ENCODE data around the gene MAP3K20. TPM values are rescaled to one million over a fixed set of nuclear protein-coding genes. Genes with fewer than 3 reads are reported as not detected.

MAP3K20 gene
- total and polyA plus RNA-seq, 2 of the 8 experiments (the other 6 are each of a cell fraction or from before 2014, with no cell fraction given): 3.1 to 11.1 TPM

- no peak overlapping the region for H2BK120ac ChIP-seq (replicated peaks; ENCODE audit: low read depth, low read length)
- H3K9me3 ChIP-seq (ENCODE audit: insufficient read depth in 2 of 2, low read depth in 1 of 2, low read length in 1 of 2): 0 out of 4 replicates have a peak, but pooled peaks cover 0 to 2% of the 10 kb centered on the region in 2 experiments
- no peak overlapping the region for H3K27ac ChIP-seq (ENCODE audit: low read depth, low read length)
- H2BK12ac ChIP-seq (ENCODE audit: low read depth, low read length): no peak overlapping the region
- no peak overlapping the region for H2AK5ac ChIP-seq (ENCODE audit: low read depth, low read length)
- no peaks in the 10 kb centered on the region for H3K79me1 ChIP-seq (ENCODE audit: low read depth, low read length)
- H2BK20ac ChIP-seq (ENCODE audit: low read length): no peak overlapping the region
- H3K36me3 ChIP-seq (ENCODE audit: control insufficient read depth in 2 of 4, insufficient read depth in 4 of 4, low read length in 3 of 4): no peaks in the 10 kb centered on the region; a peak in 1 of 8 replicates
- DNase-seq (ENCODE audit: low read depth in 1 of 2, low spot score in 2 of 2) (no peak), FAIRE-seq (no peak)
- H2BK15ac ChIP-seq (ENCODE audit: low read length): no peak overlapping the region
- no peak overlapping the region for H4K5ac ChIP-seq (ENCODE audit: insufficient read length, low read depth, low read length)
- no peak overlapping the region for H2AFZ ChIP-seq (ENCODE audit: low read length)
- CTCF ChIA-PET (ENCODE audit: partially characterized antibody): no interaction called here
- H3K4ac ChIP-seq (replicated peaks; ENCODE audit: insufficient read length, low read depth, low read length): no peak overlapping the region
- H3K23ac ChIP-seq (ENCODE audit: insufficient read length): no peak overlapping the region
- no peak overlapping the region for H4K8ac ChIP-seq (ENCODE audit: extremely low read depth, insufficient read depth, low read length)
- H3K4me2 ChIP-seq (ENCODE audit: insufficient read depth in 1 of 2, low read depth in 2 of 2, low read length in 2 of 2): no peak overlapping the region
- H3K14ac ChIP-seq (ENCODE audit: insufficient read length): no peak overlapping the region
- no peak overlapping the region for H4K91ac ChIP-seq (replicated peaks; ENCODE audit: insufficient read length, low read length)
- H3K18ac ChIP-seq (ENCODE audit: extremely low read depth, low read length): no peak overlapping the region
- no peak overlapping the region for H2BK5ac ChIP-seq (ENCODE audit: low read depth, low read length)
- POLR2A ChIA-PET (ENCODE audit: partially characterized antibody): no interaction called here
- no peaks in the 10 kb centered on the region for H3K4me1 ChIP-seq (replicated peaks in 1 of 4; ENCODE audit: control insufficient read depth in 3 of 4, insufficient read depth in 4 of 4, low read length in 3 of 4)
- no peaks in the 10 kb centered on the region for H4K20me1 ChIP-seq (replicated peaks in 1 of 2; ENCODE audit: control insufficient read depth in 1 of 2, insufficient read depth in 2 of 2, low read length in 2 of 2)
- no peaks in the 10 kb centered on the region for H3K23me2 ChIP-seq (ENCODE audit: low read depth, low read length)
- H3K9ac ChIP-seq (replicated peaks in 1 of 4; ENCODE audit: extremely low read depth in 1 of 4, low read depth in 3 of 4, low read length in 3 of 4): no peak overlapping the region
- no peaks in the 10 kb centered on the region for H3K79me2 ChIP-seq (ENCODE audit: control insufficient read depth in 1 of 2, insufficient read depth in 2 of 2, low read length in 2 of 2)
- TF ChIP-seq SP2 (IDR thresholded peaks at IDR 0.05; ENCODE audit: low read length) (no peak), MAFK (IDR thresholded peaks at IDR 0.05; ENCODE audit: low read depth, low read length) (0 out of 2 replicates have a peak, but pooled peaks have one; percentile 4)
- no peaks in the 10 kb centered on the region for H3K27me3 ChIP-seq (replicated peaks in 1 of 4; ENCODE audit: control insufficient read depth in 3 of 4, extremely low read depth in 1 of 4, insufficient read depth in 3 of 4, low read length in 3 of 4)
- no peak overlapping the region for H3K4me3 ChIP-seq (ENCODE audit: extremely low read depth in 1 of 4, insufficient read depth in 2 of 4, low read depth in 3 of 4, low read length in 4 of 4)
- no peak overlapping the region for H3K56ac ChIP-seq (replicated peaks; ENCODE audit: insufficient read length, low read depth, low read length)
Observed at GRCh38 chr2:173145454-173145853, 69.8 kb downstream of the MAP3K20 start.

All from H1 (cell line).